GM21529 (cell line): Measurements from ENCODE around the gene IQCB1.
"Not testable (repeated sequence)": the region's sequence is repeated elsewhere in the genome, so short reads cannot be mapped to it uniquely, and the experiment has no call there.

ENCODE experiments used
- ATAC-seq: cut with Tn5 transposase; IDR thresholded peaks from one replicate; pipeline ENCODE4 v1.9.1; 2021; ENCODE audit not compliant: unreplicated experiment

The IQCB1 gene

DNA sequence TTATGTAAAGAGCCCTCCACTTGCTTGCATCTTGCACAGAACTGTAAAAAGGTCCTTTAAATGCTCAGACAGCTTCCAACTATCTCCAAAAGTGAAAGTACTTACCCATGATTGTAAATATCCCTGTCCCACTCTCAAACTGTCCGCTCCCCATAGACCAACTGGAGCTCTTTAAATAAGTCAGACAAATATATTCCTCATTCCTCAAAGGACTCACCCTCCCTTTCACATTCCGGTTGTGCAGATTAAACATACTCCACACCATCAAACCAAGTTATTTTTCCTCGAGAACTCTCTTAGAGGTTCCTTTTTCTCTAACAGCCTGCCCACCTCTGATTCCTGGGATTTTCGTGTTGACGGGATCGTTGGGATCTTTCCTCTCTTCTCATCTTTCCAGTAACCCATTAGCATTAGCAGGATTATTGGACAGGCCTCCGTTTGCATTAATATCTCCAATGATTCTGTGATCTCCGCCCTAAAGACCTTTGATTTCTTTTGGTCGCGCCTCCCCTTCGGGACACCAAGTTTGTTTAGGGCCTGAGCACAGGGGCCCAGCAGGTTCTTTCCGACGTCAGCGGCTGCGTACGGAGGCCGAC, 86.1 kb downstream of the IQCB1 start:
- ATAC-seq, result peak; percentile 28

DNA sequence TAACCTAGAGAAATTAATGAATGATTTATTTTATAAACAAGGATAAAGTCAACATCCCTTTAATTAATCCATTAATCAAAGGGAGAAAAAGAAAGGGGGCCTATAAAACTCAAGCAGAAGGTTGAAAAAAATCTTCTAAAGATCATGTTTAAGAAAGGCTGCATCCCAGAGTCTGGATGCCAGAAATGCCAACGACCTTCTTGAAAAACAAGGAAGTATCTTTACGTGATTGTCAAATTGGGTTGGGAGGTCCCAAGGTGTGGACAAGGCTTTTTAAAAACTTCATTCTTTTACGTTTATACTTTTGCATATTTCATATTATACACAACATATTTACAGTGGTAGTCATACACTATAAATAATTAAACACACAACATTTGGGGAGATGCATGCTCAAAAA, 86.9 kb downstream of the IQCB1 start:
- ATAC-seq, result no peak

DNA sequence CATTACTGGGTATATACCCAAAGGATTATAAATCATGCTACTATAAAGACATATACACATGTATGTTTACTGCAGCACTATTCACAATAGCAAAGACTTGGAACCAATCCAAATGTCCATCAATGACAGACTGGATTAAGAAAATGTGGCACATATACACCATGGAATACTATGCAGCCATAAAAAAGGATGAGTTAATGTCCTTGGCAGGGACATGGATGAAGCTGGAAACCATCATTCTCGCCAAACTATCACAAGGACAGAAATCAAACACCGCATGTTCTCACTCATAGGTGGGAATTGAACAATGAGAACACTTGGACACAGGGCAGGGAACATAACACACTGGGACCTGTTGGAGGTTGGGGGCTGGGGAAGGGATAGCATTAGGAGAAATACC, 91.8 kb downstream of the IQCB1 start:
- not testable (repeated sequence) for ATAC-seq

DNA sequence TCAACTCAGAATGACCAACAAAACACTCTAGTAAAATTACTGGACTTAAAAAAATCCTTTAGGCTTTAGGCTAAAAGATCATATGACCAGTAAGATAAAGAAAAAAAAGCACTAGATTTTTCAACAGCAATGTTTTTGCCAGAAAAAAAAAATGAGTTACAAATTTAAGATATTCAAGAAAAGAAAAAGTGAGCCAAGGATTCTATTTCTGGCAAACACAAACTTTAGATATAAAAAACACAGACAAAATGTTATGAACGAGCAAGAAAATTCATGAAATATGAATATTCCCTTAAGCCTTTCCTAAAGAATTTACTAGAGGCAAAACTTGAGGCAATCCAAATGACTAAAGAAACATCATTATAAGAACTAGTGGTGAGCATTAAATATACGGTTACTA, 94.0 kb downstream of the IQCB1 start:
- no peak for ATAC-seq

DNA sequence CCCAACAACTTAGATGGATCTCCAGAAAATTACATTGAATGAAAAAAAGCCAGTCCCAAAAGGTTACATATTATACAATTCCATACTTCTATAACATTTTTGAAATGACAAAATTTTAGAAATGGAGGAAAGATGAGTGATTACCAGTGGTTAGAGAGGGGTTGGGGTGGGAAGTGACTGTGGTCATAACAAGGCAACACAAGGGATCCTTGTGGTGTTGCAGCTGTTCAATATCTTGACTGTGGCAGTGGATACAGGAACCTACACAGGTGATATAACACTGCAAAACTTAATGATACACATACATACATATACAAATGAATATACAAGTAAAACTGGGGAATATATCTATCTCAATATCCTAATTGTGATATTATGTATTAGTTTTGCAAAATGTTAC, 95.0 kb downstream of the IQCB1 start:
- ATAC-seq, result no peak

DNA sequence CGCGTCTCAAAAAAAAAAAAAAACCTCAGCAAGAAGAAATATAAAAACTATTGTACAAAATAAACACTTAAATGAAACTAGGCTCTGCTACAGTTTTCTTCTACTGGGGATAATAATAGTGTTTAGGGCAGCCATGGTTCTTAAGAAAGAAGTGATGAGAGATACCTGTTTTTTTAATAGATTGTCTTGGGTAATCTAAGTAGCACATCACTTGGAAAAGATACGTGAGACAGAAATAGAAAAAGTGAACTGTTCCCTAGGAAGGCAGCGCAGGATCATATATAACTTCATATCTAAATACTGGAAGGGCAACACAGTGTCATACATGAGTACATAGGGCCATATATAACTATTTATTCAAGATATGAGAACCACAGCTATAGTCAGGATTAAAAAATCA, 97.2 kb downstream of the IQCB1 start:
- ATAC-seq, result no peak

DNA sequence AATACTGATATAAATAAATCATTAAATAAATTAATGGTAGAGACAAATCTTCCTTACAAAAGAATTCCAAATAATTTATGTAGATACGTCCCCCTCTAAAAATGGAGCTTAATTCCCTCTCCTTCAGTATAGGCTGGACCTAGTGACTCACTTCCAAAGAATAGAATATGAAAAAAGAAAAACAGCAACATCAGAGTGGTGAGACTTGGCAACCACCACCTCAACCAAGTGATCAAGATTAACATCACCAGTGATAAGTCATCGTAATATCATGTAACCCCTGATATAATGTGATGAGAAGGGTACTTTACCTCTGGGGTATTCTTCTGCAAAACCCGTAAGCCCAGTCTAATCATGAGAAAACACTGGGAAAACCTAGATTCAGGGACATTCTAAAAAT, 98.7 kb downstream of the IQCB1 start:
- no peak for ATAC-seq

DNA sequence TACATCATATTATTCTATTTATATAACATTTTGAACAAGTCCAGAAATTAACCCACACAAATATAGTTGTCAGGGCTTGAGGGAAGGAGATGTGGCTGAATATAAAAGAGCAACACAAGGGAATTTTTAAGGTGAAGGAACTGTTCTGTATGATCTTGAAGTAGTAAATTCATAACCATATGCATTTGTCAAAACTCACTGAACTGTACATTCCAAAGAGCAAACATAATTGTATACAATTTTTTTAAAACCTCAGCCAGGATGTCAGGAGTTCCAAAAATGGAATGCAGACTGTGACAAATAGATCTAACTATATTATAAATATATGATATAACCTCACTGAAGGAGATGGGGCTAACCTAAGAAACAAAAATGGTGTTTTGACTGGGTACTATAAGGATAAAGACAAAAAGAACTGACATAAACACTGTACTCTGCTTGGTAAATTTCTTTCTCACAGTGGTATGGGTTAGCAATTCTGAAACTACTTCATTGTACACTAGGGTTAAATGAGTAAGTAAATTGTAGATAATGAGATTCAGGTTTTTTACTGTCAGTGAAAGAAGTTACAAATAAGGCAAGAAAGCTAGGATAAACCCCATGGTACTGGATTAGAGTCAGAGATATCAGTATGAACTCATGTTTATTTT, 99.7 kb downstream of the IQCB1 start:
- ATAC-seq, result peak; percentile 98

DNA sequence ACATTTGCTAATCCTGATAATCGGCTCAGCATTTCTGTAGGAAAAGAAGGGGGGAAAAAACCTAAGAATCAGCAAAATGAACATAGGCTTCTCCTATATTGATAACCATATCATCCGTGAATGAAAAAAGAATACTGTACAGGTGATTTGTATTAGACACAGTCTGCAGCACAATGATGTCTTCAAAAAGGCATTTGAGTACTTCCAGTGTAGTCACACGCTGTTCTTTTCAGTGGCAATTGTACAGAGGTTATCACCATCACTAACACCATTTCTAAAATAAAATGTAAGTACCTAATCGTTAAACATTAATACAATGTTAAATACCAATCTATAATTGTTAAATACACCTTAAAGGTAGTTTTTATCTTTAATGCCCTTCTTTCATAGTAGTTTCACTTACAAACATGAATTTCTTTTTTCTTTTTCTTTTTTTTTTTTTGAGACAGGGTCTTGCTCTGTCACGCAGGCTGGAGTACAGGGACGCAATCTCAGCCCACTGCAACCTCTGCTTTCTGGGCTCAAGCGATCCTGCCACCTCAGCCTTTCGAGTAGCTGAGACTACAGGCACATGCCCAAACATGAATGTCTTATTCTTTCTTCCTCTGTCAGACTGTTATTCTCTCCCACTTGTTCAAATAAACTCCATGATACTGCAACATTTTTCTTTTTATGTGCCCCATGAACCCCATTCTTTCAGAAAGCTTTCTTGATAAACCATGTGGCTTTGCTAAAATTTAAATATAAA, 103.7 kb downstream of the IQCB1 start:
- ATAC-seq, result no peak

DNA sequence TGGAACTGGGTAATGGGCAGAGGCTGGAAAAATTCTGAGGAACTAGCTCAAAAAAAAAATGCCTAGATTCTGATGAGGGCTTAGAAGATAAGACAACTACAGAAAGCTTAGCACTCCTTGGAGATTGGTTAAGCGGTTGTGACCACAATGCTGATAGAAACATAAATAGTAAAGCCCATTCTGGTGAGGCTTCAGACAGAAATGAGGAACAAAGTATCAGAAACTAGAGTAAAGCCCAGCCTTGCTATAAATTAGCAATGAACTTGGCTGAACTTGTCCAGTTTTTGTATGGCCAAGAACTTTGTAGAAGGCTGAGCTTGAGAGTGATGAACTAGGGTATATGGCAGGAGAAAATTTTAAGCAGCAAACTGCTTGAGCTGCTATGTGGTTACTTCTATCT, 110.7 kb downstream of the IQCB1 start:
- ATAC-seq, result peak; percentile 94

DNA sequence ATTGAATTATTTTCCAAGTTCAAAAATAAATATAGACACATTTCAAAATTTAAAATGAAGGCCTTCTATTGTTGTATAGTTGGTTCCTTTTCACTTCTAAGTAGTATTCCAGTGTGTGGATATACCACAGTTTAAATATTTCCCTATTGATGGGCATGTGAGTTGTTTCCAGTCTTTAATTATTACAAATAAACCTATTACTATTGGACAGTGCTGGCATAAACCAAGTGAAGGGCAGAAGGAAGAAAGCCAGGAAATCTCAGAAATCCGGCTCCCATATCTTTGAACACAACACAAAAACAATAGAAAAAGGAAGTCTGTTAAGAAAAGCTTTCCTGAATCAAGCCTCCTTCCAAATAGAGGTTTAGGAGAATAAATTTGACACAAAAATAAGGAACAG, 111.4 kb downstream of the IQCB1 start:
- no peak for ATAC-seq

DNA sequence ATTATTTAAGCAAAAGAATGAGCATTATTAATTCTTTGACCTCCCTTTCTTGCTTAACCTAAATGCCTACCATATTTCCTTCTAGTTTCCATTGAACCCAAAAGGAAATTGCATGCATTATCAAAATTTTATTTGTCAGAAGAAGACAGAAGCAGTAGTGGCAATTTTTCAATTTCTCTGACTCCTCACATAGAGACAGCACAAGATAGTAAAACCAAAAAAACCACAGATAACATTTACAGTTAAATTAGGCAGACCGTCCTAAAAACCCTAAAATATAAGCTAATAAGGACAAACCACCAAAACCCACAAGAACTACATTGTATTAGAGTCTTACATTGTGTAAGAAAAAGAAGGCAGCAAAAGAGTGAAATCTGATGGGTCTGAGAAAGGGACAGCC, 112.4 kb downstream of the IQCB1 start:
- ATAC-seq, result no peak

DNA sequence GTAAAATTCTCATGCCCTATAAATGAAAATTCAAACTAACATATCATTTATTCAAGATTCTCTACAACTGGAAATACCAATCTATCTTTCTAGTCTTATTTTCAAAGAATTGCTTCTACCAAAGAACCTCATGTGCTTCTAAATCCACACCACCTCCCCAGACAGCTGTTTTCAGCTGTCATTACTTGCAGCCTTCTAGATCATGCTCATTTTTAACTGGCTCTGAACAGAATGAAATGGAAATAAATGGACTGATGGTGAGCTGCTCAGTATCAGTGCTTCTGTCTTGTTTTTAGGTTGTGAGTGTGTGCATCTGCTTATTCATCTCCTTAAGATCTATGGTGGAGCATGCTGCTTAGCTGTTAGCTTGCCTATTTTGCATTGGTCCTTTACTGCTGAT, 114.7 kb downstream of the IQCB1 start:
- no peak for ATAC-seq
